ENCODE data around the gene R3HDM2.
A peak's percentile ranks its signal among the peaks of the same experiment; 100 is the strongest.

R3HDM2 gene

GRCh38 chr12:57218030-57218853 lies 212.6 kb downstream of the R3HDM2 start:
- H3K4me3 ChIP-seq (ENCODE audit: low read depth, low read length): no peak overlapping the region
- TF ChIP-seq, protein P1, sequence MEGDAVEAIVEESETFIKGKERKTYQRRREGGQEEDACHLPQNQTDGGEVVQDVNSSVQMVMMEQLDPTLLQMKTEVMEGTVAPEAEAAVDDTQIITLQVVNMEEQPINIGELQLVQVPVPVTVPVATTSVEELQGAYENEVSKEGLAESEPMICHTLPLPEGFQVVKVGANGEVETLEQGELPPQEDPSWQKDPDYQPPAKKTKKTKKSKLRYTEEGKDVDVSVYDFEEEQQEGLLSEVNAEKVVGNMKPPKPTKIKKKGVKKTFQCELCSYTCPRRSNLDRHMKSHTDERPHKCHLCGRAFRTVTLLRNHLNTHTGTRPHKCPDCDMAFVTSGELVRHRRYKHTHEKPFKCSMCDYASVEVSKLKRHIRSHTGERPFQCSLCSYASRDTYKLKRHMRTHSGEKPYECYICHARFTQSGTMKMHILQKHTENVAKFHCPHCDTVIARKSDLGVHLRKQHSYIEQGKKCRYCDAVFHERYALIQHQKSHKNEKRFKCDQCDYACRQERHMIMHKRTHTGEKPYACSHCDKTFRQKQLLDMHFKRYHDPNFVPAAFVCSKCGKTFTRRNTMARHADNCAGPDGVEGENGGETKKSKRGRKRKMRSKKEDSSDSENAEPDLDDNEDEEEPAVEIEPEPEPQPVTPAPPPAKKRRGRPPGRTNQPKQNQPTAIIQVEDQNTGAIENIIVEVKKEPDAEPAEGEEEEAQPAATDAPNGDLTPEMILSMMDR (conservative IDR thresholded peaks at IDR 0.05; ENCODE audit: low read depth, low read length): no peak
- no peak for DNase-seq (ENCODE audit: low read depth)

GRCh38 chr12:57216921-57217879 lies 213.6 kb downstream of the R3HDM2 start:
- peak overlapping the region; percentile 36 for H3K4me3 ChIP-seq (ENCODE audit: low read depth, low read length)
- TF ChIP-seq, protein P1 (conservative IDR thresholded peaks at IDR 0.05; ENCODE audit: low read depth, low read length): no peak
- no peak for DNase-seq (ENCODE audit: low read depth)

GRCh38 chr12:57216014-57216911 lies 214.6 kb downstream of the R3HDM2 start, which contains the start of gene NXPH4:
Gene NXPH4 (plus strand): TSS chr12:57216794. CDS start chr12:57216970, 176 bp downstream.
- TF ChIP-seq, protein P1 (conservative IDR thresholded peaks at IDR 0.05; ENCODE audit: low read depth, low read length): no peak
- no peak for DNase-seq (ENCODE audit: low read depth)
- peak within 1 kb of the TSS; percentile 36 for H3K4me3 ChIP-seq (ENCODE audit: low read depth, low read length)

DNA sequence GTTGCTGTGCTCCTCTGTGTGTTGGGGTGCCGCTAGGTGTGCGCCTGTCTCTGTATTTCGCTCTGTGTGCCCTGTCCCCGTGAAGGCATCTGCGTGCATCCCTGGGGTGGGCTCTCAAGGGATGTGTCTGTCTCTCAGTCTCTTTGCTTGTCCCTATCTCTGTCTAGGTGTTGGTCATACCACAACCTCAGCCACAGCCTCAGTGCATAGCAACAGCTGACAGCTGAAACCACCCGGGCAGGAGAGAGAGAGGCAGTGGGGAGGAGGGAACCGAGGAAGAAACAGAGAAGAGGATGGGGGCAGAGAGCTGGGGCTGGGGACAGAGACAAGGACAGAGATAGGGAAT lies 215.2 kb downstream of the R3HDM2 start:
- DNase-seq (ENCODE audit: low read depth): peak; percentile 37
- H3K4me3 ChIP-seq (ENCODE audit: low read depth, low read length): no peak overlapping the region
- TF ChIP-seq, protein P1 (conservative IDR thresholded peaks at IDR 0.05; ENCODE audit: low read depth, low read length): no peak

DNA sequence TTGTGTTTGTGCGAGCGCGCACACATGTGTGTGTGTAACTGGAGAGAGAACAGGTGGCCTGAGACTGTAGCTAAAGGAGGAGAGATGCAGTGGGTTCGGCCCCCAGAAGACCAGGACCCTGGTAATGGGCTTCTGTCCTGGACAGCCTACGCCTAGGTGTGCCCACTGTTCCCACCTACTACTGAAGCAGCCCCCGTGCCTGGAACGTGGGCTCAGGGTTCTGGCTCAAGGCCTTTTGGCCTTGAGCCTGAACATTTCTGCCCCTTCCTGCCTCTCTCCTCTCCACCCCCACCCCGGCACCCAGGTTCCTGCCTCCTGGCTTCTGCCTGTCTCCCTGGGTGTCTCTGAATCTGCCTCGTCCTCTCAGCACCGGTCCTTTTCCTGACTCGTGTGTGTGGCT lies 215.8 kb downstream of the R3HDM2 start:
- no peak for DNase-seq (ENCODE audit: low read depth)
- TF ChIP-seq, protein P1 (conservative IDR thresholded peaks at IDR 0.05; ENCODE audit: low read depth, low read length): no peak
- no peak overlapping the region for H3K4me3 ChIP-seq (ENCODE audit: low read depth, low read length)

DNA sequence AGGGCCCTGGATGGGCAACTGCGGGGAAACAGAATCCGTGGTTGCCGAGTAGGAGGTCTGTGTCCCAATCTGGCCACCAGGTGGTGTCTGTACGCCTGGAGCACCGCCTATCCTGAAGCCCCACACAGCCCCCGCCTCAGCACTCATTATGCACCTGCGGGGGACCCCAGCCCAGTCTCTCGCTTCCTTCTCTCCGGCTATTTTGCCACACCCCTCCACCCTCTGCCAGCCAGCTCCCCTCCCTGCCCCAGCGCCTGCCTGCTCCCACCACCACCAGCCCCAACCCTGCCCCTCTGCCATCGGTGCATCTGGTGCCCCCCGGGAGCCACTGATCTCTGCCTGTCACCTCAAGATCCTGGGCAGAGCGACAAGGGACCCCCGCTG lies 216.5 kb downstream of the R3HDM2 start:
- H3K4me3 ChIP-seq (ENCODE audit: low read depth, low read length): no peak overlapping the region
- TF ChIP-seq, protein P1 (conservative IDR thresholded peaks at IDR 0.05; ENCODE audit: low read depth, low read length): peak; percentile 81
- peak; percentile 66 for DNase-seq (ENCODE audit: low read depth)

Data from choroid plexus epithelial cell (primary cell).